Effector memory CD8-positive, alpha-beta T cell (primary cell): ENCODE results near the gene TUBG2.

Experiments
- ATAC-seq: fragments of 150-1000 bp; cut with Tn5 transposase; replicated peaks from 2 replicates; pipeline ENCODE4 v1.10.0; 2021; ENCODE audit warnings: mild to moderate bottlenecking, moderate library complexity
- DNase-seq, 3 experiments: peaks; one replicate each; pipeline ENCODE4 v3.0.0; 2021
- H3K27ac Mint-ChIP-seq, 2 donors: one replicate each; pipeline ENCODE4 v1.8.0; 2022; ENCODE audit warnings: mild to moderate bottlenecking in 2 of 2, mixed read lengths in 2 of 2, moderate library complexity in 2 of 2
- H3K27me3 Mint-ChIP-seq, 2 donors: one replicate each; pipeline ENCODE4 v1.8.0; 2022; ENCODE audit warnings: mixed read lengths in 2 of 2
- H3K36me3 Mint-ChIP-seq: one replicate; pipeline ENCODE4 v1.8.0; 2022; ENCODE audit warnings: mild to moderate bottlenecking, moderate library complexity, mixed read lengths; ENCODE audit not compliant: insufficient read depth
- H3K4me1 Mint-ChIP-seq, 2 donors: one replicate each; pipeline ENCODE4 v1.8.0; 2022; ENCODE audit warnings: low read depth in 2 of 2, mixed read lengths in 2 of 2
- H3K4me3 Mint-ChIP-seq, 2 donors: one replicate each; pipeline ENCODE4 v1.8.0; 2022; ENCODE audit warnings: mild to moderate bottlenecking in 2 of 2, mixed read lengths in 2 of 2, moderate library complexity in 2 of 2
- H3K9me3 Mint-ChIP-seq, 2 donors: one replicate each; pipeline ENCODE4 v1.8.0; 2022; ENCODE audit warnings: mixed read lengths in 2 of 2

Gene TUBG2

GRCh38 chr17:42676424-42677011 lies 17.4 kb downstream of the TUBG2 start, which contains the start of gene PLEKHH3:
TSS of gene PLEKHH3 (minus strand) at chr17:42676994. CDS start at chr17:42676563, 431 bp downstream.
- ATAC-seq (no peak), DNase-seq (no peak)
- peaks cover 11% of the 10 kb centered on the region for H3K36me3 Mint-ChIP-seq
- peaks cover 28 to 69% of the 10 kb centered on the region in 2 donors for H3K27me3 Mint-ChIP-seq
- peaks cover 36 to 37% of the 10 kb centered on the region in 2 donors for H3K4me1 Mint-ChIP-seq
- H3K27ac Mint-ChIP-seq = peak within 1 kb of the TSS; percentile 27 to 28
- no peaks in the 10 kb centered on the region for H3K9me3 Mint-ChIP-seq
- H3K4me3 Mint-ChIP-seq = peak within 1 kb of the TSS; percentile 81 to 83

GRCh38 chr17:42677012-42677857 lies 18.2 kb downstream of the TUBG2 start:
- H3K27me3 Mint-ChIP-seq = peaks cover 31 to 69% of the 10 kb centered on the region in 2 donors
- H3K36me3 Mint-ChIP-seq = peaks cover 11% of the 10 kb centered on the region
- ATAC-seq (peak; percentile 78), DNase-seq (peak; percentile 90 to 92 (median 90))
- H3K9me3 Mint-ChIP-seq = no peaks in the 10 kb centered on the region
- peaks cover 40 to 41% of the 10 kb centered on the region in 2 donors for H3K4me1 Mint-ChIP-seq
- H3K4me3 Mint-ChIP-seq = peak overlapping the region; percentile 81 to 83
- H3K27ac Mint-ChIP-seq = peak overlapping the region in 1 of 2 donors; percentile 27

GRCh38 chr17:42677921-42678781 lies 19.1 kb downstream of the TUBG2 start:
- DNase-seq (peak; percentile 53 to 73 (median 59)), ATAC-seq (peak; percentile 18)
- H3K4me1 Mint-ChIP-seq = peaks cover 47 to 48% of the 10 kb centered on the region in 2 donors
- peak overlapping the region; percentile 81 to 83 for H3K4me3 Mint-ChIP-seq
- H3K9me3 Mint-ChIP-seq = no peaks in the 10 kb centered on the region
- H3K27me3 Mint-ChIP-seq = peaks cover 40 to 71% of the 10 kb centered on the region in 2 donors
- H3K36me3 Mint-ChIP-seq = peaks cover 12% of the 10 kb centered on the region
- peak overlapping the region; percentile 35 to 44 for H3K27ac Mint-ChIP-seq

- ATAC-seq (peak; percentile 12), DNase-seq (peak in 1 of 3 experiments; percentile 24)
- peak overlapping the region; percentile 81 to 83 for H3K4me3 Mint-ChIP-seq
- peaks cover 52 to 53% of the 10 kb centered on the region in 2 donors for H3K4me1 Mint-ChIP-seq
- H3K27me3 Mint-ChIP-seq = peaks cover 44 to 74% of the 10 kb centered on the region in 2 donors
- H3K36me3 Mint-ChIP-seq = peaks cover 17% of the 10 kb centered on the region
- peak overlapping the region; percentile 35 to 44 for H3K27ac Mint-ChIP-seq
- H3K9me3 Mint-ChIP-seq = no peaks in the 10 kb centered on the region
Measured at GRCh38 chr17:42678951-42679491, 19.9 kb downstream of the TUBG2 start.

GRCh38 chr17:42679492-42680330 lies 20.6 kb downstream of the TUBG2 start:
- peaks cover 15% of the 10 kb centered on the region for H3K36me3 Mint-ChIP-seq
- H3K9me3 Mint-ChIP-seq = no peaks in the 10 kb centered on the region
- peak overlapping the region; percentile 81 to 83 for H3K4me3 Mint-ChIP-seq
- peaks cover 37 to 74% of the 10 kb centered on the region in 2 donors for H3K27me3 Mint-ChIP-seq
- no peak overlapping the region for H3K27ac Mint-ChIP-seq
- H3K4me1 Mint-ChIP-seq = peaks cover 47 to 48% of the 10 kb centered on the region in 2 donors
- DNase-seq = peak; percentile 61 to 74 (median 67)
- ATAC-seq = peak; percentile 61

GRCh38 chr17:42680331-42680808 lies 21.3 kb downstream of the TUBG2 start:
- peaks cover 46 to 48% of the 10 kb centered on the region in 2 donors for H3K4me1 Mint-ChIP-seq
- peaks cover 32 to 74% of the 10 kb centered on the region in 2 donors for H3K27me3 Mint-ChIP-seq
- peak overlapping the region; percentile 58 to 81 for H3K4me3 Mint-ChIP-seq

GRCh38 chr17:42681976-42682721 lies 23.1 kb downstream of the TUBG2 start, which contains the start of gene CNTNAP1:
TSS of gene CNTNAP1 (plus strand) at chr17:42682531. CDS start at chr17:42682830, 299 bp downstream.
- Mint-ChIP-seq H3K27ac (peak within 1 kb of the TSS in 1 of 2 donors; percentile 83), H3K9me3 (no peaks in the 10 kb centered on the region), H3K4me1 (peaks cover 41% of the 10 kb centered on the region in 2 donors), H3K36me3 (peaks cover 20% of the 10 kb centered on the region), H3K4me3 (peak within 1 kb of the TSS; percentile 71 to 81), H3K27me3 (peaks cover 26 to 65% of the 10 kb centered on the region in 2 donors)
- DNase-seq (no peak), ATAC-seq (no peak)

More at GRCh38 chr17:42680331-42680808, 21.3 kb downstream of the TUBG2 start:
- ATAC-seq (no peak), DNase-seq (no peak)
- Mint-ChIP-seq H3K9me3 (no peaks in the 10 kb centered on the region), H3K36me3 (peaks cover 22% of the 10 kb centered on the region), H3K27ac (peak overlapping the region in 1 of 2 donors; percentile 83)

- peak overlapping the region; percentile 71 to 81 for H3K4me3 Mint-ChIP-seq
- peaks cover 19% of the 10 kb centered on the region for H3K36me3 Mint-ChIP-seq
- no peak overlapping the region for H3K27ac Mint-ChIP-seq
- no peaks in the 10 kb centered on the region for H3K9me3 Mint-ChIP-seq
- ATAC-seq (no peak), DNase-seq (no peak)
- peaks cover 35 to 38% of the 10 kb centered on the region in 2 donors for H3K4me1 Mint-ChIP-seq
- H3K27me3 Mint-ChIP-seq = peaks cover 26 to 62% of the 10 kb centered on the region in 2 donors
Measured at GRCh38 chr17:42682722-42683403, 23.8 kb downstream of the TUBG2 start.

GRCh38 chr17:42683407-42684034 lies 24.4 kb downstream of the TUBG2 start:
- Mint-ChIP-seq H3K4me1 (peaks cover 32 to 35% of the 10 kb centered on the region in 2 donors), H3K27me3 (peaks cover 26 to 62% of the 10 kb centered on the region in 2 donors), H3K4me3 (peak overlapping the region; percentile 71 to 81), H3K9me3 (no peaks in the 10 kb centered on the region), H3K36me3 (peaks cover 21% of the 10 kb centered on the region), H3K27ac (no peak overlapping the region)
- DNase-seq = no peak
- no peak for ATAC-seq

GRCh38 chr17:42684929-42685556 lies 26.0 kb downstream of the TUBG2 start:
- DNase-seq (no peak), ATAC-seq (no peak)
- Mint-ChIP-seq H3K36me3 (peaks cover 17% of the 10 kb centered on the region), H3K9me3 (no peaks in the 10 kb centered on the region), H3K4me1 (peaks cover 26 to 28% of the 10 kb centered on the region in 2 donors), H3K27me3 (peaks cover 26 to 59% of the 10 kb centered on the region in 2 donors), H3K4me3 (peak overlapping the region in 1 of 2 donors; percentile 20), H3K27ac (peak overlapping the region in 1 of 2 donors; percentile 73)
